NT2/D1 (cell line): ENCODE measurements around the gene TMCC1.
"Not testable (repeated sequence)": the region's sequence is repeated elsewhere in the genome, so short reads cannot be mapped to it uniquely, and the experiment has no call there.

Experiments
- DNase-seq: peaks from one replicate; pipeline ENCODE4 v3.0.0-alpha.2; 2011; ENCODE audit warnings: low read depth, low spot score
- H3K27me3 ChIP-seq: 2 replicates; pipeline ENCODE4 v1.6.0; 2011; ENCODE audit warnings: mild to moderate bottlenecking; ENCODE audit not compliant: insufficient read length, insufficient read depth
- H3K36me3 ChIP-seq: 2 replicates; pipeline ENCODE4 v1.6.1; 2011; ENCODE audit warnings: mild to moderate bottlenecking, low read length, mixed read lengths; ENCODE audit not compliant: insufficient read depth, insufficient read length
- H3K4me1 ChIP-seq: 2 replicates; pipeline ENCODE4 v1.5.1; 2011; ENCODE audit not compliant: insufficient read depth, insufficient read length
- H3K4me3 ChIP-seq: 2 replicates; pipeline ENCODE4 v1.5.1; 2011; ENCODE audit warnings: low read depth; ENCODE audit not compliant: insufficient read length
- H3K9ac ChIP-seq: 2 replicates; pipeline ENCODE4 v1.6.0; 2011; ENCODE audit warnings: low read depth; ENCODE audit not compliant: insufficient read length
- H3K9me3 ChIP-seq: 2 replicates; pipeline ENCODE4 v1.5.1; 2011; ENCODE audit warnings: mild to moderate bottlenecking, low read length; ENCODE audit not compliant: insufficient read depth
- SUZ12 ChIP-seq: IDR thresholded peaks from 2 replicates; pipeline ENCODE4 v1.6.1; 2011; ENCODE audit not compliant: insufficient read length, insufficient read depth; ENCODE audit errors: extremely low read depth
- YY1 ChIP-seq: IDR thresholded peaks from 2 replicates; pipeline ENCODE4 v1.6.1; 2011; ENCODE audit not compliant: insufficient read length, insufficient read depth
- ZNF274 ChIP-seq: IDR thresholded peaks from 2 replicates; pipeline ENCODE4 v1.6.1; 2011; ENCODE audit warnings: mild to moderate bottlenecking, low read depth, low read length

Gene TMCC1

GRCh38 chr3:129758306-129758705, 135.2 kb downstream of the TMCC1 start:
- TF ChIP-seq ZNF274 (no peak), SUZ12 (no peak), YY1 (no peak)

GRCh38 chr3:129756871-129757270, 136.6 kb downstream of the TMCC1 start:
- Histone ChIP-seq H3K9ac (no peak overlapping the region), H3K36me3 (no peaks in the 10 kb centered on the region), H3K4me1 (no peaks in the 10 kb centered on the region), H3K27me3 (no peaks in the 10 kb centered on the region), H3K9me3 (peaks cover 9% of the 10 kb centered on the region), H3K4me3 (no peak overlapping the region)
- TF ChIP-seq SUZ12 (no peak), YY1 (no peak), ZNF274 (no peak)
- DNase-seq: no peak

More at GRCh38 chr3:129758306-129758705, 135.2 kb downstream of the TMCC1 start:
- no peak for DNase-seq
- no peak overlapping the region for H3K9ac ChIP-seq
- no peaks in the 10 kb centered on the region for H3K4me1 ChIP-seq
- no peaks in the 10 kb centered on the region for H3K36me3 ChIP-seq
- no peak overlapping the region for H3K4me3 ChIP-seq
- no peaks in the 10 kb centered on the region for H3K27me3 ChIP-seq
- no peaks in the 10 kb centered on the region for H3K9me3 ChIP-seq

- not testable (repeated sequence) for H3K36me3 ChIP-seq, DNase-seq, H3K9me3 ChIP-seq, H3K4me1 ChIP-seq, H3K4me3 ChIP-seq, H3K9ac ChIP-seq, H3K27me3 ChIP-seq
Observed at GRCh38 chr3:129751105-129751504, 142.4 kb downstream of the TMCC1 start.

DNA sequence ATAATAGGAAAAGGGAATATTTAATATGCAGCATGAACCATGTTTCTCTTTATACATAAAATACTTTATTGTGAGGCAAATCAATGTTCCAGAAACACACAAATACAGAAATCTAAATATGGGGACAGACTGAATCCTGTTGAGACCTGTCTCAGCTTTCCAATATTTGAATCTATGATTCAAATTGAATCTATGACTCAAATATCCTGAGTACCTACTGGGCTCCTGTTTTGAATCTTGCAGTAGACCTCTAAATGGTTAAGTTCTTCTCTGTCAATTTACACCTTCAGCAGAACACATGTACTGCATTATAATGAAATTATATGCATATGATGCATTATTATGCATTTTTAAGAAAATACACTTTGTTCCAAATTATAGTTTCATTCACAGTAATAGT, 143.8 kb downstream of the TMCC1 start:
- no peak for TF ChIP-seq ZNF274
- no peak for TF ChIP-seq YY1
- no peak for TF ChIP-seq SUZ12
- H3K27me3 ChIP-seq: no peaks in the 10 kb centered on the region

DNA sequence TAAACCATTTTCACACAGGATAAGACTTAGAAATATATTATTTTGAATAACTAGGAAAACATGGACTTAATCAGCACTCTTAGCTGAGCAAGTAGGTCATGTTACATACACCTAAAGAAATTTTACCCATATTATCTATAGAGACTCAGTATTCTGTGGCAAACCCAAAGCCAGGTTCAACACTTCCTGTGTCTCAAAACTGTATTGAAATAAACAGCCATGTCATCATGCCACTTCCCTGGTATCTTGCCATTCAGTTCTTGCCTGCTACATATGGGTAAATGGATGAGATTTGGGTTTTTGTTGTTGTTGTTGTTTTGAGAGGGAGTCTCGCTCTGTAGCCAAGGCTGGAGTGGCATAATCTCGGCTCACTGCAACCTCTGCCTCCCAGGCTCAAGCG, 145.5 kb downstream of the TMCC1 start:
- no peaks in the 10 kb centered on the region for H3K36me3 ChIP-seq
- no peak for DNase-seq
- H3K4me3 ChIP-seq: no peak overlapping the region
- peaks cover 7% of the 10 kb centered on the region for H3K9me3 ChIP-seq
- no peaks in the 10 kb centered on the region for H3K4me1 ChIP-seq
- H3K27me3 ChIP-seq: no peaks in the 10 kb centered on the region
- no peak for TF ChIP-seq ZNF274
- no peak for TF ChIP-seq YY1
- no peak for TF ChIP-seq SUZ12
- no peak overlapping the region for H3K9ac ChIP-seq

More for the DNA sequence above, 143.8 kb downstream of the TMCC1 start:
- no peak for DNase-seq
- H3K4me3 ChIP-seq: no peak overlapping the region
- no peak overlapping the region for H3K9ac ChIP-seq
- no peaks in the 10 kb centered on the region for H3K4me1 ChIP-seq
- no peaks in the 10 kb centered on the region for H3K36me3 ChIP-seq
- H3K9me3 ChIP-seq: peaks cover 9% of the 10 kb centered on the region

DNA sequence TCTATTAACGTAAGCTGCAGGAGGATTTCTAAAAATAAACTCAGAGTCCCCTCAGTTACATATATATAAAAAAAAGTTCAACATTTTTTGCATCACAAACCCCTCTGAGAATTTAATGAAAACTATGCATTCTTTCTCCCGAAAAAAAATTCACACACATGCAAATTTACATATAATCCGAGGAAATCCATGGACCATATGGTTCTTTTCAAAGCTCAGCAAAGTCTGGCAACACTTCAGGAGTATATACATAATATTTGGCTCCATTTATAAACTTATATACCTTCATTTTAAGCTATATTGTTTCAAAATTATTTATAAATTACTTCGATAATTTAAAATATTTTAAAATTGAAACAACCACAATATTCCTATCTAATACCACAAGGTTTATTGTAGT, 146.4 kb downstream of the TMCC1 start:
- DNase-seq: no peak
- no peak for TF ChIP-seq SUZ12
- no peak for TF ChIP-seq ZNF274
- TF ChIP-seq YY1: no peak
- no peaks in the 10 kb centered on the region; the same call in 1 of the 2 replicates for H3K9me3 ChIP-seq

GRCh38 chr3:129746629-129747028, 146.9 kb downstream of the TMCC1 start:
- Histone ChIP-seq H3K4me3 (no peak overlapping the region), H3K9me3 (no peaks in the 10 kb centered on the region), H3K36me3 (no peaks in the 10 kb centered on the region), H3K27me3 (no peaks in the 10 kb centered on the region), H3K9ac (no peak overlapping the region), H3K4me1 (no peaks in the 10 kb centered on the region)
- DNase-seq: no peak
- no peak for TF ChIP-seq SUZ12
- TF ChIP-seq ZNF274: no peak
- no peak for TF ChIP-seq YY1

More for the DNA sequence above, 146.4 kb downstream of the TMCC1 start:
- Histone ChIP-seq H3K9ac (no peak overlapping the region), H3K27me3 (no peaks in the 10 kb centered on the region), H3K4me3 (no peak overlapping the region), H3K4me1 (no peaks in the 10 kb centered on the region), H3K36me3 (no peaks in the 10 kb centered on the region)

DNA sequence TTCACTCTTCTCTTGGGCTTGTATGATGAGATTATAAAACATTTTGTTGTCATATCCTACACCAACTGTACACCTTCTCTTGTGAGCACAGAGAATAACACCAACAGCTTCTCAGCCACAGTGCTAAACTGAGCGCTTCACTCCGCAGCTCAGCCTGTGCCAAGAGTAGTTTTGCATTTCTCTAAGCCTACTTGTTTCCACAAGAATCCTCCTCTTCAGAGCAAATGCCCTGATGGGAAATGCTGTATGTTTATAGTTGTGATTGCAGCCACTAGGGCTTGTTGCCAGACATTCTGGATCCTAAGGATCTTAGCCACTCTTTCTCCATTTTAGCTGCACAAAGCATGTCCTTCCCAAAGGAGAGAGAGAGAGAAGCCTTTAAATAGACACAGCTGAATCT, 148.3 kb downstream of the TMCC1 start:
- no peak overlapping the region for H3K9ac ChIP-seq

More for the DNA sequence above, 148.3 kb downstream of the TMCC1 start:
- H3K4me3 ChIP-seq: no peak overlapping the region
- TF ChIP-seq YY1 (no peak), ZNF274 (no peak), SUZ12 (no peak)
- no peak for DNase-seq
- H3K4me1 ChIP-seq: no peaks in the 10 kb centered on the region
- no peaks in the 10 kb centered on the region for H3K9me3 ChIP-seq
- no peaks in the 10 kb centered on the region for H3K36me3 ChIP-seq
- no peaks in the 10 kb centered on the region for H3K27me3 ChIP-seq
